HEK293 (cell line): ENCODE results near the gene EPHA6.

Experiments
- CTCF ChIA-PET: fragments of 350-600 bp; formaldehyde crosslinking; extraction: SDS; loops from one replicate; lab custom pipeline; 2021; ENCODE audit warnings: antibody characterized with exemption; lab: Yijun Ruan, JAX
- POLR2A ChIA-PET: fragments of 300-600 bp; formaldehyde crosslinking; extraction: SDS; loops from one replicate; lab custom pipeline; 2020; ENCODE audit warnings: antibody characterized with exemption, inconsistent platforms; lab: Yijun Ruan, JAX
- H3K27ac ChIP-seq: fragments of 200-500 bp; sonication (Bioruptor generic); 2 replicates; pipeline ENCODE4 v1.5.1; 2014; ENCODE audit warnings: low read depth, low read length, control low read depth, inconsistent platforms; ENCODE audit errors: extremely low read depth
- H3K36me3 ChIP-seq, 2 experiments: fragments of 200-500 bp in 1 of 2; sonication (Bioruptor generic) in 1 of 2; 1 replicate in 1 of 2; 2 replicates in 1 of 2; pipeline ENCODE4 v1.5.1; 2014 to 2017; ENCODE audit warnings: inconsistent platforms in 2 of 2, low read length in 2 of 2; ENCODE audit not compliant: control insufficient read depth in 2 of 2, insufficient read depth in 1 of 2
- H3K4me1 ChIP-seq: fragments of 200-500 bp; sonication (Bioruptor generic); 2 replicates; pipeline ENCODE4 v1.5.1; 2014; ENCODE audit warnings: mild to moderate bottlenecking, low read length, inconsistent platforms; ENCODE audit not compliant: control insufficient read depth, insufficient read depth
- H3K4me3 ChIP-seq: 2 replicates; pipeline ENCODE4 v1.5.1; 2011; ENCODE audit warnings: low read depth, mild to moderate bottlenecking, control low read depth, low read length, moderate library complexity
- H3K9me3 ChIP-seq: fragments of 200-500 bp; sonication (Bioruptor generic); 2 replicates; pipeline ENCODE4 v1.5.1; 2014; ENCODE audit warnings: low read depth, low read length, inconsistent platforms; ENCODE audit not compliant: control insufficient read depth, insufficient read depth
- CTCF ChIP-seq: fragments of 450-650 bp; formaldehyde crosslinking; IDR thresholded peaks from 2 replicates; pipeline ENCODE4 v1.5.1; 2016; ENCODE audit warnings: missing biosample characterization, missing genetic modification characterization
- GFI1B ChIP-seq: fragments of 450-650 bp; formaldehyde crosslinking; IDR thresholded peaks from 2 replicates; pipeline ENCODE4 v1.5.1; 2016; ENCODE audit warnings: missing biosample characterization, missing genetic modification characterization
- HOXA7 ChIP-seq: sonication (generic); formaldehyde crosslinking; IDR thresholded peaks from 2 replicates; pipeline ENCODE4 v1.8.1; 2022; ENCODE audit warnings: missing genetic modification reagents, borderline replicate concordance
- HOXD13 ChIP-seq: sonication (generic); formaldehyde crosslinking; IDR thresholded peaks from 2 replicates; pipeline ENCODE4 v1.8.0; 2022; ENCODE audit warnings: missing genetic modification reagents, borderline replicate concordance
- MYNN ChIP-seq: fragments of 450-650 bp; formaldehyde crosslinking; IDR thresholded peaks from 2 replicates; pipeline ENCODE4 v1.5.1; 2016; ENCODE audit warnings: missing biosample characterization, missing genetic modification characterization, borderline replicate concordance
- PRDM1 ChIP-seq: fragments of 450-650 bp; formaldehyde crosslinking; IDR thresholded peaks from 2 replicates; pipeline ENCODE4; 2016; ENCODE audit warnings: missing biosample characterization, missing genetic modification characterization
- REPIN1 ChIP-seq: fragments of 450-650 bp; formaldehyde crosslinking; IDR thresholded peaks from 2 replicates; pipeline ENCODE4 v1.5.1; 2017; ENCODE audit warnings: missing biosample characterization, missing genetic modification characterization, low read depth
- WT1 ChIP-seq: fragments of 450-650 bp; formaldehyde crosslinking; IDR thresholded peaks from 2 replicates; pipeline ENCODE4 v1.5.1; 2016; ENCODE audit warnings: missing biosample characterization, missing genetic modification characterization
- ZFP37 ChIP-seq: fragments of 450-650 bp; formaldehyde crosslinking; IDR thresholded peaks from 2 replicates; pipeline ENCODE4 v1.5.1; 2016; ENCODE audit warnings: missing biosample characterization, missing genetic modification characterization
- ZFP41 ChIP-seq: fragments of 450-650 bp; formaldehyde crosslinking; IDR thresholded peaks from 2 replicates; pipeline ENCODE4 v1.5.1; 2016; ENCODE audit warnings: missing biosample characterization, missing genetic modification characterization, borderline replicate concordance
- ZNF10 ChIP-seq: fragments of 450-650 bp; formaldehyde crosslinking; IDR thresholded peaks from 2 replicates; pipeline ENCODE4 v1.5.1; 2017; ENCODE audit warnings: missing biosample characterization, missing genetic modification characterization
- ZNF133 ChIP-seq: fragments of 450-650 bp; formaldehyde crosslinking; IDR thresholded peaks from 2 replicates; pipeline ENCODE4 v1.5.1; 2016; ENCODE audit warnings: missing biosample characterization, missing genetic modification characterization
- ZNF16 ChIP-seq: fragments of 450-650 bp; formaldehyde crosslinking; IDR thresholded peaks from 2 replicates; pipeline ENCODE4 v1.5.1; 2016; ENCODE audit warnings: low read depth, missing biosample characterization, missing genetic modification characterization
- ZNF19 ChIP-seq: fragments of 450-650 bp; formaldehyde crosslinking; IDR thresholded peaks from 2 replicates; pipeline ENCODE4; 2016; ENCODE audit warnings: missing biosample characterization, missing genetic modification characterization, low read depth
- ZNF211 ChIP-seq: fragments of 450-650 bp; formaldehyde crosslinking; IDR thresholded peaks from 2 replicates; pipeline ENCODE4 v1.5.1; 2016; ENCODE audit warnings: low read depth, missing biosample characterization, missing genetic modification characterization
- ZNF266 ChIP-seq: fragments of 450-650 bp; formaldehyde crosslinking; IDR thresholded peaks from 2 replicates; pipeline ENCODE4 v1.5.1; 2016; ENCODE audit warnings: missing biosample characterization, missing genetic modification characterization, low read depth
- ZNF292 ChIP-seq: fragments of 450-650 bp; formaldehyde crosslinking; IDR thresholded peaks from 2 replicates; pipeline ENCODE4 v1.5.1; 2016; ENCODE audit warnings: low read depth, missing biosample characterization, missing genetic modification characterization, borderline replicate concordance
- ZNF362 ChIP-seq: fragments of 450-650 bp; formaldehyde crosslinking; IDR thresholded peaks from 2 replicates; pipeline ENCODE4 v1.5.1; 2016; ENCODE audit warnings: missing biosample characterization, missing genetic modification characterization
- ZNF426 ChIP-seq: fragments of 450-650 bp; formaldehyde crosslinking; IDR thresholded peaks from 2 replicates; pipeline ENCODE4 v1.5.1; 2017; ENCODE audit warnings: missing biosample characterization, missing genetic modification characterization, mild to moderate bottlenecking, inconsistent platforms, moderate library complexity
- ZNF510 ChIP-seq: fragments of 450-650 bp; formaldehyde crosslinking; IDR thresholded peaks from 2 replicates; pipeline ENCODE4 v1.5.1; 2018; ENCODE audit warnings: mild to moderate bottlenecking, missing genetic modification characterization, missing biosample characterization; ENCODE audit not compliant: insufficient replicate concordance
- ZNF660 ChIP-seq: fragments of 450-650 bp; IDR thresholded peaks from 2 replicates; pipeline ENCODE4 v1.5.1; 2018; ENCODE audit warnings: missing biosample characterization, mild to moderate bottlenecking, missing genetic modification characterization
- ZSCAN16 ChIP-seq: fragments of 450-650 bp; formaldehyde crosslinking; IDR thresholded peaks from 2 replicates; pipeline ENCODE4 v1.5.1; 2016; ENCODE audit warnings: missing biosample characterization, missing genetic modification characterization
- TF ChIP-seq, protein P1 (sequence below): fragments of 450-650 bp; formaldehyde crosslinking; IDR thresholded peaks from 2 replicates; pipeline ENCODE4 v1.5.1; 2016; ENCODE audit warnings: missing biosample characterization, missing genetic modification characterization

Gene EPHA6

DNA sequence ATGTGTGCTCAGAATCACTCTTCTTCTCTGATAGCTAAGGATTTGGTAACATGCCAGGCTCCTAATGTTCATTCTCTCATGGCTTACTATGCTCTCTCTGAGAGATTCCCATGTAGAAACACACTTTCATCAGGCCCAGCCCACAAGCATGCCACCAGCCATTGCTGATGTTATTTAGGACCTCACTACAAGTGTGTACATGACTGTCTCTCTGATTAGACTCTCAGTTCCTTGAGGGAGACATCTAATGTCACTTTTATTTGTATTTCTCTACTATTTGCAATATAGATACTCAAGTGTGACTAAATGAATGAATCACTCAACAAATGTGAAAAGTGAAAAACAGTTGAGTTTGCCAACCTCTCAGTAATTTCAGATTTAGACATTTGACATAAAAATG, 865.8 kb downstream of the EPHA6 start (continued):
- TF ChIP-seq, protein P1, sequence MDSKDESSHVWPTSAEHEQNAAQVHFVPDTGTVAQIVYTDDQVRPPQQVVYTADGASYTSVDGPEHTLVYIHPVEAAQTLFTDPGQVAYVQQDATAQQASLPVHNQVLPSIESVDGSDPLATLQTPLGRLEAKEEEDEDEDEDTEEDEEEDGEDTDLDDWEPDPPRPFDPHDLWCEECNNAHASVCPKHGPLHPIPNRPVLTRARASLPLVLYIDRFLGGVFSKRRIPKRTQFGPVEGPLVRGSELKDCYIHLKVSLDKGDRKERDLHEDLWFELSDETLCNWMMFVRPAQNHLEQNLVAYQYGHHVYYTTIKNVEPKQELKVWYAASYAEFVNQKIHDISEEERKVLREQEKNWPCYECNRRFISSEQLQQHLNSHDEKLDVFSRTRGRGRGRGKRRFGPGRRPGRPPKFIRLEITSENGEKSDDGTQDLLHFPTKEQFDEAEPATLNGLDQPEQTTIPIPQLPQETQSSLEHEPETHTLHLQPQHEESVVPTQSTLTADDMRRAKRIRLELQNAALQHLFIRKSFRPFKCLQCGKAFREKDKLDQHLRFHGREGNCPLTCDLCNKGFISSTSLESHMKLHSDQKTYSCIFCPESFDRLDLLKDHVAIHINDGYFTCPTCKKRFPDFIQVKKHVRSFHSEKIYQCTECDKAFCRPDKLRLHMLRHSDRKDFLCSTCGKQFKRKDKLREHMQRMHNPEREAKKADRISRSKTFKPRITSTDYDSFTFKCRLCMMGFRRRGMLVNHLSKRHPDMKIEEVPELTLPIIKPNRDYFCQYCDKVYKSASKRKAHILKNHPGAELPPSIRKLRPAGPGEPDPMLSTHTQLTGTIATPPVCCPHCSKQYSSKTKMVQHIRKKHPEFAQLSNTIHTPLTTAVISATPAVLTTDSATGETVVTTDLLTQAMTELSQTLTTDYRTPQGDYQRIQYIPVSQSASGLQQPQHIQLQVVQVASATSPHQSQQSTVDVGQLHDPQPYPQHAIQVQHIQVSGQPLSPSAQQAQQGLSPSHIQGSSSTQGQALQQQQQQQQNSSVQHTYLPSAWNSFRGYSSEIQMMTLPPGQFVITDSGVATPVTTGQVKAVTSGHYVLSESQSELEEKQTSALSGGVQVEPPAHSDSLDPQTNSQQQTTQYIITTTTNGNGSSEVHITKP (tag by site-specific recombination): no peak
- TF ChIP-seq MYNN (tag by site-specific recombination) (no peak), ZNF16 (tag by site-specific recombination) (no peak), PRDM1 (tag by site-specific recombination) (no peak), WT1 (tag by site-specific recombination) (no peak)

GRCh38 chr3:97680696-97681095, 866.3 kb downstream of the EPHA6 start:
- TF ChIP-seq ZNF133 (no peak), ZNF362 (no peak), PRDM1 (tag by site-specific recombination) (peak; percentile 92)
- no peaks in the 10 kb centered on the region for H3K9me3 ChIP-seq
- H3K4me3 ChIP-seq: no peak overlapping the region
- no peak overlapping the region for H3K27ac ChIP-seq
- no peaks in the 10 kb centered on the region for H3K4me1 ChIP-seq
- no peaks in the 10 kb centered on the region for H3K36me3 ChIP-seq
- POLR2A ChIA-PET: no interaction called here
- CTCF ChIA-PET: no interaction called here

DNA sequence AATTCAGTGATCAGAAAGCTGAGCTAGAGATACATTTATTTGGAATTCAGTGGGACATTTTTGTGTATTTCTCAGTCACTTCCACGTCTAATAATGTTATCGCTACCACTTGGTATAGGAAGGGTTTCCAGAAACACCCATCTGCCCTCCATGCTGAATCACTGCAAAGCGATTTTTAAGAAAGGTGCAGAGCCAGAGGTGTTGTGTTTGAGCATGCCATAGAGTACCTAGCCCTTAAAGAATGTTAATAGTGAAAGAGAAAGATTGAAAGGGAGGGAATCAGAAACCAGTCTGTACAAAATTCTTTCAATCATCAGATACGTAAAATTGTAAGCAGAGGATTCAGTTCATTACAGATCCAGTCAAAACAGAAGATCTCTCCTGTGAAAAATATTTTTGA, 870.1 kb downstream of the EPHA6 start:
- H3K36me3 ChIP-seq: no peaks in the 10 kb centered on the region
- CTCF ChIA-PET: no interaction called here
- TF ChIP-seq ZNF292: no peak
- no peak for TF ChIP-seq ZNF660
- TF ChIP-seq CTCF: no peak
- TF ChIP-seq, all 188 proteins: peak for 0
- H3K4me3 ChIP-seq: no peak overlapping the region
- no peaks in the 10 kb centered on the region for H3K9me3 ChIP-seq
- POLR2A ChIA-PET: no interaction called here
- no peak overlapping the region for H3K27ac ChIP-seq
- no peaks in the 10 kb centered on the region for H3K4me1 ChIP-seq

DNA sequence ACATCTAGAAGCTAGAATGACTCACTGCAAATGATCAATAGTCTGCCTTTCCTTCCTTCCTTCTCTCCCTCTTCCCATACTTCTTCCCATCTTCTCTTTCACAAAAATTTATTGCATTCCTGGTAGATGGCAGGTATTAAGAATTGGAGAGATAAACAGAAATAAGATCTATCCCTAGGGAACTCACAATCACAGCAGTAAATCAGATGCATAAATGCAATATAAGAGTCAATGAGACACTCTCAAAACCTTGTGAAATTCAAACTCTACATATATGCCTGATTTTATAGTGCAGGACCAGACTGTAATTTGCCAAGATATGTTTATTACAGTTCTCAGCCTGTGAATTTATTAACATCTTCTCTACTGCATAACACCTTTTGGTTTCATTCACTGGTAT, 871.9 kb downstream of the EPHA6 start:
- no peak for TF ChIP-seq ZFP41 (tag by site-specific recombination)
- no peak for TF ChIP-seq GFI1B
- TF ChIP-seq ZNF10 (tag by site-specific recombination): no peak
- no peak for TF ChIP-seq ZFP37 (tag by site-specific recombination)
- no peak for TF ChIP-seq PRDM1 (tag by site-specific recombination)
- TF ChIP-seq REPIN1 (tag by site-specific recombination): no peak
- no peak for TF ChIP-seq ZNF426 (tag by site-specific recombination)
- TF ChIP-seq HOXA7 (CRISPR knock-in tag): no peak
- no peak for TF ChIP-seq HOXD13 (CRISPR knock-in tag)
- no peak for TF ChIP-seq ZNF266
- TF ChIP-seq ZNF510 (tag by site-specific recombination): no peak
- no peak for TF ChIP-seq ZSCAN16 (tag by site-specific recombination)
- no peak for TF ChIP-seq ZNF19 (tag by site-specific recombination)
- no peak for TF ChIP-seq ZNF211 (tag by site-specific recombination)
- Histone ChIP-seq H3K9me3 (no peaks in the 10 kb centered on the region), H3K27ac (no peak overlapping the region), H3K4me3 (no peak overlapping the region), H3K36me3 (no peaks in the 10 kb centered on the region), H3K4me1 (no peaks in the 10 kb centered on the region)
- ChIA-PET POLR2A (no interaction called here), CTCF (no interaction called here)
